Endothelial cell of umbilical vein (primary cell): ENCODE results near the gene IQCH.

ENCODE experiments used
- EZH2 ChIP-seq: IDR thresholded peaks from 2 replicates; pipeline ENCODE4 v1.6.1; 2012; ENCODE audit warnings: borderline replicate concordance, low read depth, mild to moderate bottlenecking, moderate library complexity, low read length, inconsistent platforms; ENCODE audit not compliant: severe bottlenecking
- MYC ChIP-seq: IDR thresholded peaks from one replicate; pipeline ENCODE4 v1.6.1; 2011; ENCODE audit warnings: mild to moderate bottlenecking, low read depth, low read length
- POLR2A ChIP-seq: IDR thresholded peaks from 2 replicates; pipeline ENCODE4 v1.6.1; 2012; ENCODE audit warnings: low read depth, mild to moderate bottlenecking, control low read depth, low read length
- POLR2AphosphoS5 ChIP-seq: IDR thresholded peaks from 2 replicates; pipeline ENCODE4 v1.6.1; 2012; ENCODE audit warnings: low read depth, mild to moderate bottlenecking, control low read depth, low read length, moderate library complexity; ENCODE audit not compliant: insufficient read depth
- TF ChIP-seq, protein P1 (sequence below), 2 donors: IDR thresholded peaks; 1 replicate in 1 of 2; 2 replicates in 1 of 2; pipeline ENCODE4 v1.5.1; 2011; ENCODE audit warnings: low read length in 2 of 2, mild to moderate bottlenecking in 2 of 2, moderate library complexity in 2 of 2, control low read depth in 1 of 2, inconsistent platforms in 1 of 2, low read depth in 1 of 2; ENCODE audit not compliant: insufficient read depth in 1 of 2; ENCODE audit errors: extremely low read depth in 1 of 2
- TF ChIP-seq, protein P2 (sequence below): IDR thresholded peaks from 2 replicates; pipeline ENCODE4 v1.6.1; 2011; ENCODE audit not compliant: insufficient read depth, insufficient read length

DNA sequence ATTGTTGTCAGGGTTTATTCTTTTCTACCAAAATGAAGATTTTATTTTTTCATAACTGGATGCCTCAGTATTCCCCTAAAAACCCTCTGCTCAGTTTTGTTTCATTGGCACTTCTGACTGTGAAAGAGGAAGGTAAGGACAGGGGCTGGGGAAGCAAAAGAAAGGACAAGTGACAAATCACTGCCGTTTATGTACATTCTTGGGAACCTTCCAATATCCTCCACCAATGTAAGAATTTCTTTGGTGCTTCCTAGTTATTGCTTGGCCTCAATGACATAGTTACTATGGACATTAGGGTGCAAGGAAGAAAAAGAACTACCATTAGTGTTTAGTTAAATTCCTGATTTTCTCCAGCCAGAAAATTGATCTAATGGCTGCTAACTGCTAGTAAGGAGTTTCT, 135.4 kb downstream of the IQCH start:
- TF ChIP-seq POLR2A (no peak), POLR2AphosphoS5 (no peak), EZH2 (no peak), MYC (no peak)
- TF ChIP-seq, protein P1, sequence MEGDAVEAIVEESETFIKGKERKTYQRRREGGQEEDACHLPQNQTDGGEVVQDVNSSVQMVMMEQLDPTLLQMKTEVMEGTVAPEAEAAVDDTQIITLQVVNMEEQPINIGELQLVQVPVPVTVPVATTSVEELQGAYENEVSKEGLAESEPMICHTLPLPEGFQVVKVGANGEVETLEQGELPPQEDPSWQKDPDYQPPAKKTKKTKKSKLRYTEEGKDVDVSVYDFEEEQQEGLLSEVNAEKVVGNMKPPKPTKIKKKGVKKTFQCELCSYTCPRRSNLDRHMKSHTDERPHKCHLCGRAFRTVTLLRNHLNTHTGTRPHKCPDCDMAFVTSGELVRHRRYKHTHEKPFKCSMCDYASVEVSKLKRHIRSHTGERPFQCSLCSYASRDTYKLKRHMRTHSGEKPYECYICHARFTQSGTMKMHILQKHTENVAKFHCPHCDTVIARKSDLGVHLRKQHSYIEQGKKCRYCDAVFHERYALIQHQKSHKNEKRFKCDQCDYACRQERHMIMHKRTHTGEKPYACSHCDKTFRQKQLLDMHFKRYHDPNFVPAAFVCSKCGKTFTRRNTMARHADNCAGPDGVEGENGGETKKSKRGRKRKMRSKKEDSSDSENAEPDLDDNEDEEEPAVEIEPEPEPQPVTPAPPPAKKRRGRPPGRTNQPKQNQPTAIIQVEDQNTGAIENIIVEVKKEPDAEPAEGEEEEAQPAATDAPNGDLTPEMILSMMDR (IDR thresholded peaks at IDR 0.05; ENCODE audit: extremely low read depth in 1 of 2, insufficient read depth in 1 of 2, low read depth in 1 of 2, low read length in 2 of 2): no peak
- TF ChIP-seq, protein P2, sequence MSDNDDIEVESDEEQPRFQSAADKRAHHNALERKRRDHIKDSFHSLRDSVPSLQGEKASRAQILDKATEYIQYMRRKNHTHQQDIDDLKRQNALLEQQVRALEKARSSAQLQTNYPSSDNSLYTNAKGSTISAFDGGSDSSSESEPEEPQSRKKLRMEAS: no peak
